Common myeloid progenitor, CD34-positive (primary cell): ENCODE data around the gene USP34.

ENCODE experiments used
- CTCF ChIA-PET: fragments of 350-600 bp; sonication (Branson Sonifier 250); formaldehyde crosslinking; loops from one replicate; lab custom pipeline; 2021; ENCODE audit warnings: antibody characterized with exemption; lab: Charles Lee
- POLR2A ChIA-PET: fragments of 350-600 bp; sonication (Branson Sonifier 250); formaldehyde crosslinking; loops from one replicate; lab custom pipeline; 2021; ENCODE audit warnings: antibody characterized with exemption; lab: Charles Lee
- DNase-seq, 3 donors: peaks; one replicate each; pipeline versions ENCODE4 v3.0.0 to v3.0.0-alpha.2; 2013
- H3K27ac ChIP-seq, 2 experiments: 1 replicate in 1 of 2; 2 replicates in 1 of 2; pipeline ENCODE4 v1.7.0; 2013; ENCODE audit warnings: inconsistent platforms in 2 of 2, low read length in 2 of 2, mild to moderate bottlenecking in 2 of 2, low read depth in 1 of 2, moderate library complexity in 1 of 2; ENCODE audit not compliant: severe bottlenecking in 2 of 2, insufficient read depth in 1 of 2, poor library complexity in 1 of 2
- H3K27me3 ChIP-seq, 5 experiments: replicated peaks in 2 of 5; 1 replicate in 3 of 5; 2 replicates in 2 of 5; pipeline versions ENCODE4 v1.6.1 to v1.7.0; 2013; ENCODE audit warnings: low read length in 4 of 5, mild to moderate bottlenecking in 2 of 5, moderate library complexity in 2 of 5, inconsistent platforms in 1 of 5; ENCODE audit not compliant: insufficient read depth in 5 of 5, control insufficient read depth in 4 of 5
- H3K36me3 ChIP-seq, 4 experiments: 1 replicate in 2 of 4; 2 replicates in 2 of 4; pipeline versions ENCODE4 v1.6.1 to v1.7.0; 2013; ENCODE audit warnings: low read length in 3 of 4, control low read depth in 1 of 4, mild to moderate bottlenecking in 1 of 4; ENCODE audit not compliant: control insufficient read depth in 4 of 4, insufficient read depth in 4 of 4
- H3K4me1 ChIP-seq, 4 experiments: 1 replicate in 3 of 4; 2 replicates in 1 of 4; pipeline versions ENCODE4 v1.6.1 to v1.7.1; 2013; ENCODE audit warnings: low read length in 3 of 4, mild to moderate bottlenecking in 3 of 4, control low read depth in 1 of 4, inconsistent platforms in 1 of 4, moderate library complexity in 1 of 4; ENCODE audit not compliant: control insufficient read depth in 4 of 4, insufficient read depth in 4 of 4; ENCODE audit errors: control extremely low read depth in 1 of 4
- H3K4me3 ChIP-seq, 7 experiments: 1 replicate in 4 of 7; 2 replicates in 3 of 7; pipeline versions ENCODE4 v1.5.1 to v1.7.0; 2013; ENCODE audit warnings: mild to moderate bottlenecking in 7 of 7, low read length in 6 of 7, moderate library complexity in 6 of 7, inconsistent platforms in 2 of 7, low read depth in 2 of 7, control low read depth in 1 of 7; ENCODE audit not compliant: insufficient read depth in 4 of 7, control insufficient read depth in 1 of 7; ENCODE audit errors: extremely low read depth in 1 of 7
- H3K9me3 ChIP-seq, 5 experiments: 1 replicate in 4 of 5; 2 replicates in 1 of 5; pipeline versions ENCODE4 v1.6.1 to v1.7.1; 2013; ENCODE audit warnings: low read length in 4 of 5, mild to moderate bottlenecking in 2 of 5, inconsistent platforms in 1 of 5, low read depth in 1 of 5, moderate library complexity in 1 of 5; ENCODE audit not compliant: control insufficient read depth in 4 of 5, insufficient read depth in 2 of 5; ENCODE audit errors: control extremely low read depth in 1 of 5
- WGBS: methylation state at CpG from one replicate; pipeline ENCODE4 v1.1.5; 2013; ENCODE audit not compliant: insufficient coverage; 5-methylcytosine and 5-hydroxymethylcytosine counted together

The USP34 gene

GRCh38 chr2:61291851-61292575 lies 178.9 kb downstream of the USP34 start:
- no peak overlapping the region for H3K27ac ChIP-seq
- H3K27me3 ChIP-seq, result no peaks in the 10 kb centered on the region
- peaks cover 0 to 1% (median 0%) of the 10 kb centered on the region in 5 experiments for H3K9me3 ChIP-seq
- no peak for DNase-seq
- 100% methylated on average over 3 of the region's 5 CpGs for WGBS
- H3K36me3 ChIP-seq, result peaks cover 7 to 51% (median 37%) of the 10 kb centered on the region in 4 experiments
- no peak overlapping the region for H3K4me3 ChIP-seq
- ChIA-PET CTCF (no interaction called here), POLR2A (no interaction called here)
- peaks cover 6 to 16% (median 11%) of the 10 kb centered on the region in 4 experiments for H3K4me1 ChIP-seq

GRCh38 chr2:61288070-61288841 lies 182.6 kb downstream of the USP34 start:
- 50% methylated on average over 4 of the region's 8 CpGs for WGBS
- no peaks in the 10 kb centered on the region for H3K27me3 ChIP-seq
- peaks cover 0 to 1% (median 0%) of the 10 kb centered on the region in 5 experiments for H3K9me3 ChIP-seq
- H3K4me1 ChIP-seq, result peaks cover 6 to 16% (median 11%) of the 10 kb centered on the region in 4 experiments
- H3K27ac ChIP-seq, result peak overlapping the region; percentile 69 to 79
- ChIA-PET POLR2A (interaction anchor here (0.6 kb wide), 1 partner anchor 71 kb away, joined by 3 read pairs; no protein-coding TSS in a partner anchor), CTCF (interaction anchor here (0.9 to 1.1 kb wide), 2 partner anchors 12 to 41 kb away, joined by 3 read pairs; no protein-coding TSS in a partner anchor)
- H3K4me3 ChIP-seq, result peak overlapping the region in 3 of 7 experiments; percentile 0 to 55 (median 19)
- H3K36me3 ChIP-seq, result peaks cover 3 to 29% (median 21%) of the 10 kb centered on the region in 4 experiments
- peak; percentile 70 to 88 (median 77) for DNase-seq

DNA sequence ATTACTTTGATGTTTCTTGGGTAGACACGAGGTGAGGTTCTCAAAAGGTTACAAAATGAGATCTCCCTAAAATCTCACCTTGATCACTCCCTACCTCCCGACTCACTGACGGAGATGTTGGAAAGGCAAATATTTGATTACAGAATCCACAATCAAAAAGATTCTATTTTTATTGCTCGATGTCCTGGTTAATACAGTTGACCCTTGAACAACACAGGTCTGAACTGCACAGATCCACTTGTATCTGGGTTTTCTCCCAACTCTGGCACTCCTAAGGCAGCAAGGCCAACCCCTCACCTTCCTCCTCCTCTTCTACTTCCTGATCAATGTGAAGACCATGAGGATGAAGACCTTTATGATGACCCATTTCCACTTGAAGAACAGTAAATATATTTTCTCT lies 183.6 kb downstream of the USP34 start:
- peaks cover 6 to 16% (median 11%) of the 10 kb centered on the region in 4 experiments for H3K4me1 ChIP-seq
- H3K36me3 ChIP-seq, result peaks cover 5 to 30% (median 25%) of the 10 kb centered on the region in 4 experiments
- no peak overlapping the region for H3K4me3 ChIP-seq
- peak overlapping the region; percentile 69 to 79 for H3K27ac ChIP-seq
- CTCF ChIA-PET, result no interaction called here
- peaks cover 0 to 1% (median 0%) of the 10 kb centered on the region in 5 experiments for H3K9me3 ChIP-seq
- no peaks in the 10 kb centered on the region for H3K27me3 ChIP-seq
- DNase-seq, result no peak
- POLR2A ChIA-PET, result no interaction called here
- WGBS, result 92% methylated on average over 2 of the region's 4 CpGs

DNA sequence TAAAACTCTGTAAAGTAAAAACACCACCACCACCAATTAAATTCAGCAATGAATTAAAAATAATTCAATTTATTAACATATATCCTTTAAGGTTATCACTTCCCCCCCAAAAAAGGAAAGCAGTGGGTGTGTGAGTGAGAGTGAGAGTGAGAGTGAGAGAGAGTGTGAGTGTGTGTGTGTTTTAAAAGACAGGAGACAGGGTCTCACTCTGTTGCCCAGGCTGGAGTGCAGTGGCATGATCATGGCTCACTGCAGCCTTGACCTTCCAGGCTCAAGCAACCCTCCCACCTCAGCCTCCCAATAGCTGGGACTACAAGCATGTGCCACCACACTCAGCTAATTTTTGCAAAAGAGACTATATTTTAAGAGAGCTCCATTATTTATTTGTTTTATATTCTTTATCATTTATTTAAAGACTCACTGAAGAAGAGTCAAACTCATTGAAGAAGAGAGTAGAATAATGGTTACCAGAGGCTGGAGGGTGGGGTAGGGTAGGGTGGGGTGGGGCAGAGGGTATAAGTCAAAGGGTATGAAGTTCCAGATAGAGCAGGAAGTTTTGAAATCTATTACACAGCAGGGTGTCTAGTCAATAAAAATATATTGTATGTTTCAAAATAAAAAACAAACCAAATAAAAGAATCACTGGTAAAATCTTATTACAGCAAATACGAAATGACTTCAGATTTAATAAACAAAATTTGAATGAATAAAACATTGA lies 187.3 kb downstream of the USP34 start:
- no peaks in the 10 kb centered on the region for H3K9me3 ChIP-seq
- H3K27ac ChIP-seq, result no peak overlapping the region
- H3K4me1 ChIP-seq, result peaks cover 6 to 14% (median 10%) of the 10 kb centered on the region in 4 experiments
- H3K36me3 ChIP-seq, result peaks cover 5 to 31% (median 21%) of the 10 kb centered on the region in 4 experiments
- no peaks in the 10 kb centered on the region for H3K27me3 ChIP-seq
- ChIA-PET CTCF (no interaction called here), POLR2A (no interaction called here)
- no peak overlapping the region for H3K4me3 ChIP-seq
- no peak for DNase-seq
- no CpG with 5 or more reads among the region's 1 CpG for whole genome bisulfite sequencing

- DNase-seq, result no peak
- Histone ChIP-seq H3K36me3 (peaks cover 8 to 42% (median 28%) of the 10 kb centered on the region in 4 experiments), H3K27me3 (no peaks in the 10 kb centered on the region), H3K4me1 (no peaks in the 10 kb centered on the region), H3K27ac (no peak overlapping the region), H3K4me3 (no peak overlapping the region), H3K9me3 (no peaks in the 10 kb centered on the region)
- ChIA-PET CTCF (no interaction called here), POLR2A (no interaction called here)
- 96% methylated on average over 4 of the region's 6 CpGs for WGBS
Measured at GRCh38 chr2:61282104-61282590, 188.7 kb downstream of the USP34 start.

GRCh38 chr2:61281321-61281720 lies 189.6 kb downstream of the USP34 start:
- H3K27ac ChIP-seq, result no peak overlapping the region
- CTCF ChIA-PET, result no interaction called here
- H3K36me3 ChIP-seq, result peaks cover 8 to 41% (median 28%) of the 10 kb centered on the region in 4 experiments
- H3K9me3 ChIP-seq, result no peaks in the 10 kb centered on the region
- POLR2A ChIA-PET, result no interaction called here
- 100% methylated on average over 3 of the region's 3 CpGs for WGBS
- no peak overlapping the region for H3K4me3 ChIP-seq
- DNase-seq, result peak in 1 of 3 donors; percentile 24
- H3K4me1 ChIP-seq, result no peaks in the 10 kb centered on the region
- no peaks in the 10 kb centered on the region for H3K27me3 ChIP-seq
